ENCODE data around the gene MITF.

MITF gene

GRCh38 chr3:69985266-69985665 lies 246.0 kb downstream of the MITF start:
- H3K4me3 ChIP-seq (ENCODE audit: low read length): no peak overlapping the region
- H3K27me3 ChIP-seq (ENCODE audit: control insufficient read depth, insufficient read depth, low read length): no peaks in the 10 kb centered on the region
- H3K27ac ChIP-seq (ENCODE audit: low read length): no peak overlapping the region
- DNase-seq (ENCODE audit: low read depth, low spot score): no peak
- no peaks in the 10 kb centered on the region for H3K9me3 ChIP-seq (ENCODE audit: control insufficient read depth, insufficient read depth, low read length)
- no peaks in the 10 kb centered on the region; the same call in 1 of the 2 replicates for H3K4me1 ChIP-seq (ENCODE audit: control insufficient read depth, insufficient read depth, low read length)
- no CpG with 5 or more reads among the region's 4 CpGs for WGBS (ENCODE audit: insufficient coverage, insufficient read length)
- no peaks in the 10 kb centered on the region for H3K36me3 ChIP-seq (ENCODE audit: control insufficient read depth, insufficient read depth, low read length)

- Histone ChIP-seq H3K4me1 (ENCODE audit: control insufficient read depth, insufficient read depth, low read length) (no peaks in the 10 kb centered on the region; the same call in 1 of the 2 replicates), H3K9me3 (ENCODE audit: control insufficient read depth, insufficient read depth, low read length) (no peaks in the 10 kb centered on the region), H3K36me3 (ENCODE audit: control insufficient read depth, insufficient read depth, low read length) (no peaks in the 10 kb centered on the region), H3K27me3 (ENCODE audit: control insufficient read depth, insufficient read depth, low read length) (no peaks in the 10 kb centered on the region), H3K4me3 (ENCODE audit: low read length) (no peak overlapping the region), H3K27ac (ENCODE audit: low read length) (no peak overlapping the region)
- no CpG with 5 or more reads among the region's 6 CpGs for WGBS (ENCODE audit: insufficient coverage, insufficient read length)
- no peak for DNase-seq (ENCODE audit: low read depth, low spot score)
These were observed 247.2 kb downstream of the MITF start for GRCh38 chr3:69986419-69986818.

GRCh38 chr3:69987833-69988232 lies 248.6 kb downstream of the MITF start:
- no CpG with 5 or more reads among the region's 6 CpGs for WGBS (ENCODE audit: insufficient coverage, insufficient read length)
- H3K27me3 ChIP-seq (ENCODE audit: control insufficient read depth, insufficient read depth, low read length): no peaks in the 10 kb centered on the region
- no peak for DNase-seq (ENCODE audit: low read depth, low spot score)
- no peaks in the 10 kb centered on the region for H3K36me3 ChIP-seq (ENCODE audit: control insufficient read depth, insufficient read depth, low read length)
- H3K4me3 ChIP-seq (ENCODE audit: low read length): no peak overlapping the region
- no peak overlapping the region for H3K27ac ChIP-seq (ENCODE audit: low read length)
- no peaks in the 10 kb centered on the region for H3K9me3 ChIP-seq (ENCODE audit: control insufficient read depth, insufficient read depth, low read length)
- no peaks in the 10 kb centered on the region; the same call in 1 of the 2 replicates for H3K4me1 ChIP-seq (ENCODE audit: control insufficient read depth, insufficient read depth, low read length)

GRCh38 chr3:69993757-69994156 lies 254.5 kb downstream of the MITF start:
- no peaks in the 10 kb centered on the region; the same call in 1 of the 2 replicates for H3K4me1 ChIP-seq (ENCODE audit: control insufficient read depth, insufficient read depth, low read length)
- H3K36me3 ChIP-seq (ENCODE audit: control insufficient read depth, insufficient read depth, low read length): no peaks in the 10 kb centered on the region
- no peaks in the 10 kb centered on the region for H3K9me3 ChIP-seq (ENCODE audit: control insufficient read depth, insufficient read depth, low read length)
- no peaks in the 10 kb centered on the region for H3K27me3 ChIP-seq (ENCODE audit: control insufficient read depth, insufficient read depth, low read length)
- no CpG with 5 or more reads among the region's 4 CpGs for WGBS (ENCODE audit: insufficient coverage, insufficient read length)
- H3K27ac ChIP-seq (ENCODE audit: low read length): no peak overlapping the region
- no peak overlapping the region for H3K4me3 ChIP-seq (ENCODE audit: low read length)
- no peak for DNase-seq (ENCODE audit: low read depth, low spot score)

- no peak overlapping the region for H3K27ac ChIP-seq (ENCODE audit: low read length)
- H3K36me3 ChIP-seq (ENCODE audit: control insufficient read depth, insufficient read depth, low read length): no peaks in the 10 kb centered on the region
- no peaks in the 10 kb centered on the region for H3K27me3 ChIP-seq (ENCODE audit: control insufficient read depth, insufficient read depth, low read length)
- no CpG with 5 or more reads among the region's 3 CpGs for WGBS (ENCODE audit: insufficient coverage, insufficient read length)
- H3K4me1 ChIP-seq (ENCODE audit: control insufficient read depth, insufficient read depth, low read length): no peaks in the 10 kb centered on the region; the same call in 1 of the 2 replicates
- no peaks in the 10 kb centered on the region for H3K9me3 ChIP-seq (ENCODE audit: control insufficient read depth, insufficient read depth, low read length)
- no peak for DNase-seq (ENCODE audit: low read depth, low spot score)
- H3K4me3 ChIP-seq (ENCODE audit: low read length): no peak overlapping the region
These were observed 255.7 kb downstream of the MITF start for GRCh38 chr3:69994919-69995318.

- no peaks in the 10 kb centered on the region for H3K9me3 ChIP-seq (ENCODE audit: control insufficient read depth, insufficient read depth, low read length)
- DNase-seq (ENCODE audit: low read depth, low spot score): no peak
- WGBS (ENCODE audit: insufficient coverage, insufficient read length): no CpG with 5 or more reads among the region's 3 CpGs
- H3K36me3 ChIP-seq (ENCODE audit: control insufficient read depth, insufficient read depth, low read length): no peaks in the 10 kb centered on the region
- no peak overlapping the region for H3K4me3 ChIP-seq (ENCODE audit: low read length)
- no peak overlapping the region for H3K27ac ChIP-seq (ENCODE audit: low read length)
- H3K27me3 ChIP-seq (ENCODE audit: control insufficient read depth, insufficient read depth, low read length): no peaks in the 10 kb centered on the region
- H3K4me1 ChIP-seq (ENCODE audit: control insufficient read depth, insufficient read depth, low read length): no peaks in the 10 kb centered on the region; the same call in 1 of the 2 replicates
These were observed 258.5 kb downstream of the MITF start for GRCh38 chr3:69997631-69998307.

GRCh38 chr3:69998759-69999139 lies 259.5 kb downstream of the MITF start:
- Histone ChIP-seq H3K4me3 (ENCODE audit: low read length) (no peak overlapping the region), H3K4me1 (ENCODE audit: control insufficient read depth, insufficient read depth, low read length) (no peaks in the 10 kb centered on the region; the same call in 1 of the 2 replicates), H3K9me3 (ENCODE audit: control insufficient read depth, insufficient read depth, low read length) (no peaks in the 10 kb centered on the region), H3K36me3 (ENCODE audit: control insufficient read depth, insufficient read depth, low read length) (no peaks in the 10 kb centered on the region), H3K27me3 (ENCODE audit: control insufficient read depth, insufficient read depth, low read length) (no peaks in the 10 kb centered on the region), H3K27ac (ENCODE audit: low read length) (no peak overlapping the region)
- DNase-seq (ENCODE audit: low read depth, low spot score): no peak
- WGBS (ENCODE audit: insufficient coverage, insufficient read length): no CpG with 5 or more reads among the region's 3 CpGs

- WGBS (ENCODE audit: insufficient coverage, insufficient read length): no CpG with 5 or more reads among the region's 29 CpGs
- no peaks in the 10 kb centered on the region for H3K27me3 ChIP-seq (ENCODE audit: control insufficient read depth, insufficient read depth, low read length)
- no peak for DNase-seq (ENCODE audit: low read depth, low spot score)
- no peaks in the 10 kb centered on the region; the same call in 1 of the 2 replicates for H3K4me1 ChIP-seq (ENCODE audit: control insufficient read depth, insufficient read depth, low read length)
- no peaks in the 10 kb centered on the region for H3K36me3 ChIP-seq (ENCODE audit: control insufficient read depth, insufficient read depth, low read length)
- no peak within 1 kb of the TSS for H3K27ac ChIP-seq (ENCODE audit: low read length)
- H3K4me3 ChIP-seq (ENCODE audit: low read length): no peak within 1 kb of the TSS
- no peaks in the 10 kb centered on the region for H3K9me3 ChIP-seq (ENCODE audit: control insufficient read depth, insufficient read depth, low read length)
These were observed 260.1 kb downstream of the MITF start, which contains the start of gene SAMMSON for GRCh38 chr3:69999140-70000027. Gene SAMMSON, plus strand, starts transcription at chr3:69999733.

GRCh38 chr3:70000028-70000410 lies 260.8 kb downstream of the MITF start:
- no peak overlapping the region for H3K4me3 ChIP-seq (ENCODE audit: low read length)
- H3K27me3 ChIP-seq (ENCODE audit: control insufficient read depth, insufficient read depth, low read length): no peaks in the 10 kb centered on the region
- H3K36me3 ChIP-seq (ENCODE audit: control insufficient read depth, insufficient read depth, low read length): no peaks in the 10 kb centered on the region
- no peaks in the 10 kb centered on the region; the same call in 1 of the 2 replicates for H3K4me1 ChIP-seq (ENCODE audit: control insufficient read depth, insufficient read depth, low read length)
- WGBS (ENCODE audit: insufficient coverage, insufficient read length): no CpG with 5 or more reads among the region's 15 CpGs
- DNase-seq (ENCODE audit: low read depth, low spot score): no peak
- H3K9me3 ChIP-seq (ENCODE audit: control insufficient read depth, insufficient read depth, low read length): no peaks in the 10 kb centered on the region
- H3K27ac ChIP-seq (ENCODE audit: low read length): no peak overlapping the region

- Histone ChIP-seq H3K36me3 (ENCODE audit: control insufficient read depth, insufficient read depth, low read length) (no peaks in the 10 kb centered on the region), H3K4me3 (ENCODE audit: low read length) (no peak overlapping the region), H3K27me3 (ENCODE audit: control insufficient read depth, insufficient read depth, low read length) (no peaks in the 10 kb centered on the region), H3K4me1 (ENCODE audit: control insufficient read depth, insufficient read depth, low read length) (no peaks in the 10 kb centered on the region; the same call in 1 of the 2 replicates), H3K27ac (ENCODE audit: low read length) (no peak overlapping the region), H3K9me3 (ENCODE audit: control insufficient read depth, insufficient read depth, low read length) (no peaks in the 10 kb centered on the region)
- no peak for DNase-seq (ENCODE audit: low read depth, low spot score)
- no CpG with 5 or more reads among the region's 4 CpGs for WGBS (ENCODE audit: insufficient coverage, insufficient read length)
These were observed 261.4 kb downstream of the MITF start for GRCh38 chr3:70000563-70001081.

All from iPS DF 6.9 (cell line).